Measurements from ENCODE around the gene MTSS2.

Gene MTSS2

GRCh38 chr16:70689970-70690891 lies 4.4 kb upstream of the MTSS2 start:
- H3K27me3 ChIP-seq: no peaks in the 10 kb centered on the region
- H3K36me3 ChIP-seq: no peaks in the 10 kb centered on the region
- H3K4me3 ChIP-seq: no peak overlapping the region
- H3K4me1 ChIP-seq: peaks cover 37 to 90% (median 88%) of the 10 kb centered on the region in 4 donors
- TF ChIP-seq CTCF (IDR thresholded peaks at IDR 0.05): no peak
- peak overlapping the region; percentile 99 to 100 for H3K27ac ChIP-seq
- no peaks in the 10 kb centered on the region for H3K9me3 ChIP-seq
- DNase-seq: peak in 1 of 2 donors; percentile 66
- intact Hi-C loops (cut with DNase I; ENCODE audit: low total_unique reads): no loop called here

- DNase-seq: peak in 1 of 2 donors; percentile 86
- H3K27me3 ChIP-seq: no peaks in the 10 kb centered on the region
- no peaks in the 10 kb centered on the region for H3K9me3 ChIP-seq
- H3K27ac ChIP-seq: peak overlapping the region; percentile 99 to 100
- peaks cover 37 to 89% (median 86%) of the 10 kb centered on the region in 4 donors for H3K4me1 ChIP-seq
- TF ChIP-seq CTCF (IDR thresholded peaks at IDR 0.05): no peak
- intact Hi-C loops (cut with DNase I; ENCODE audit: low total_unique reads): no loop called here
- no peaks in the 10 kb centered on the region for H3K36me3 ChIP-seq
- no peak overlapping the region for H3K4me3 ChIP-seq
Measured at GRCh38 chr16:70689035-70689969, 3.4 kb upstream of the MTSS2 start.

- Histone ChIP-seq H3K9me3 (no peaks in the 10 kb centered on the region), H3K27me3 (no peaks in the 10 kb centered on the region), H3K4me3 (no peak overlapping the region), H3K27ac (peak overlapping the region; percentile 99 to 100), H3K36me3 (peaks cover 0 to 5% (median 0%) of the 10 kb centered on the region in 3 donors), H3K4me1 (peaks cover 37 to 89% (median 86%) of the 10 kb centered on the region in 4 donors)
- DNase-seq: peak; percentile 68 to 87
- no peak for TF ChIP-seq CTCF (IDR thresholded peaks at IDR 0.05)
- intact Hi-C loops (cut with DNase I; ENCODE audit: low total_unique reads): no loop called here
Measured at GRCh38 chr16:70688246-70688742, 2.4 kb upstream of the MTSS2 start.

DNA sequence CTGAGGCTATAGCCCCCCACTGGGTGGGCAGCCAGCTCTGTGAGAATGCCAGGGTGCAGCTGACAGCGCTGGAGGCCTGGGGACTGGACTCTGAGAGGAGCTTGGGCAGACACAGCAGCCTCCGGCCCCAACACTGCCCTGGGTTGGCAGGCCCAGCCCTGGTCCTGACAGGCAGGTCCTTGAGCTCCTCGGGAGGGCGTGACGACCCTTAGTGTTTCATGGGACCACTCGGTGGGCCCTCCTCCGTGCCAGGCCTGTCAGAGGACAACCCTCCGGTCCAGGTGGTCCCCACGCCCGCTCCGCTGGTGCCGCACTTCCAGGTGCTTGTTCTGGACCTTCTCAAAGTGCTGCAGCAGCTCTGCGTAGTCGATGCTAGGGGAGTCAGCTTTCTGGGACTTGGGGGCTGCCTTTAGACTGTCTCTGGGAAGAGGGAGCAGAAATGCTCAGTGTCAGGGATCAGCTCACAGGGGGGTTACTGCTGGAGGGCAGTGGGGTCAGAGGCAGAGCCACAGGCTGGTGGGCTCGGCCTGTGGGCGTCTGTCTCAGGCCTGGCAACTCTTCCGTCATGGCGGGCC lies 1.9 kb upstream of the MTSS2 start:
- no peak for TF ChIP-seq CTCF (IDR thresholded peaks at IDR 0.05)
- no peaks in the 10 kb centered on the region for H3K9me3 ChIP-seq
- H3K27me3 ChIP-seq: no peaks in the 10 kb centered on the region
- no peak for DNase-seq
- peak overlapping the region; percentile 99 to 100 for H3K27ac ChIP-seq
- intact Hi-C loops (cut with DNase I; ENCODE audit: low total_unique reads): no loop called here
- H3K4me3 ChIP-seq: no peak overlapping the region
- H3K4me1 ChIP-seq: peaks cover 35 to 89% (median 86%) of the 10 kb centered on the region in 4 donors
- H3K36me3 ChIP-seq: peaks cover 0 to 10% (median 0%) of the 10 kb centered on the region in 3 donors

- intact Hi-C loops (cut with DNase I; ENCODE audit: low total_unique reads): no loop called here
- peaks cover 29 to 89% (median 86%) of the 10 kb centered on the region in 4 donors for H3K4me1 ChIP-seq
Measured at GRCh38 chr16:70687102-70687511, 1.3 kb upstream of the MTSS2 start.

More at GRCh38 chr16:70687102-70687511, 1.3 kb upstream of the MTSS2 start:
- Histone ChIP-seq H3K9me3 (no peaks in the 10 kb centered on the region), H3K27me3 (no peaks in the 10 kb centered on the region), H3K27ac (peak overlapping the region; percentile 99 to 100), H3K4me3 (no peak overlapping the region), H3K36me3 (peaks cover 0 to 12% (median 0%) of the 10 kb centered on the region in 3 donors)
- DNase-seq: no peak
- no peak for TF ChIP-seq CTCF (IDR thresholded peaks at IDR 0.05)
